Peyer's patch (tissue), 4 donors: ENCODE results near the gene SMAD6. TPM values are rescaled to one million over a fixed set of nuclear protein-coding genes. Genes with fewer than 3 reads are reported as not detected.

Experiments used
- DNase-seq, 3 donors: peaks; one replicate each; pipeline ENCODE4 v3.0.0-alpha.2; 2017 to 2019
- H3K27ac ChIP-seq, 4 donors: fragments of 200-600 bp; sonication (generic); one replicate each; pipeline ENCODE4 v1.5.1; 2016 to 2019
- H3K27me3 ChIP-seq, 2 donors: fragments of 200-600 bp; sonication (generic); one replicate each; pipeline ENCODE4 v1.5.1; 2019
- H3K36me3 ChIP-seq, 3 donors: fragments of 200-600 bp; sonication (generic); one replicate each; pipeline ENCODE4 v1.5.1; 2016 to 2019
- H3K4me1 ChIP-seq, 4 donors: fragments of 200-600 bp; sonication (generic); one replicate each; pipeline ENCODE4 v1.5.1; 2016 to 2019
- H3K4me3 ChIP-seq, 4 donors: fragments of 200-600 bp; sonication (generic); 1 replicate in 3 of 4; 2 replicates in 1 of 4; pipeline ENCODE4 v1.5.1; 2016 to 2019; ENCODE audit warnings: mild to moderate bottlenecking in 1 of 4
- H3K9me3 ChIP-seq, 4 donors: fragments of 200-600 bp; sonication (generic); one replicate each; pipeline ENCODE4 v1.5.1; 2016 to 2019; ENCODE audit warnings: mild to moderate bottlenecking in 1 of 4
- CTCF ChIP-seq, 6 experiments: fragments of 450-650 bp in 4 of 6; fragments of 200-600 bp in 2 of 6; sonication (generic) in 1 of 6; IDR thresholded peaks; one replicate each; pipeline ENCODE4 v1.5.1; 2017 to 2019; ENCODE audit warnings: antibody characterized with exemption in 6 of 6, mild to moderate bottlenecking in 3 of 6, moderate library complexity in 1 of 6
- POLR2A ChIP-seq, 2 donors: fragments of 450-650 bp; IDR thresholded peaks; one replicate each; pipeline ENCODE4 v1.5.1; 2017; ENCODE audit warnings: antibody characterized with exemption in 2 of 2, mild to moderate bottlenecking in 2 of 2, moderate library complexity in 2 of 2
- total RNA-seq, 4 donors: library from RNA; depleted of rRNA; stranded (reverse); fragments of >200 nt; gene quantifications; one replicate each; pipeline ENCODE4 v1.1.0, GENCODE V29; 2016

Gene SMAD6
- total RNA-seq, 4 donors from 2014 or later: 11.0 to 34.9 (median 25.5) TPM

- Histone ChIP-seq H3K9me3 (no peaks in the 10 kb centered on the region), H3K36me3 (no peaks in the 10 kb centered on the region), H3K27ac (no peak overlapping the region), H3K4me3 (no peak overlapping the region), H3K4me1 (peaks cover 0 to 8% (median 0%) of the 10 kb centered on the region in 4 donors), H3K27me3 (no peaks in the 10 kb centered on the region)
- DNase-seq: no peak
- TF ChIP-seq POLR2A (IDR thresholded peaks at IDR 0.05): no peak
- no peak for TF ChIP-seq CTCF (IDR thresholded peaks at IDR 0.05)
Measured at GRCh38 chr15:66658855-66659254, 43.2 kb upstream of the SMAD6 start.

GRCh38 chr15:66659384-66659783 lies 42.7 kb upstream of the SMAD6 start:
- H3K27ac ChIP-seq: no peak overlapping the region
- no peak overlapping the region for H3K4me3 ChIP-seq
- H3K27me3 ChIP-seq: no peaks in the 10 kb centered on the region
- no peak for DNase-seq
- TF ChIP-seq CTCF (IDR thresholded peaks at IDR 0.05): no peak
- no peak for TF ChIP-seq POLR2A (IDR thresholded peaks at IDR 0.05)
- H3K36me3 ChIP-seq: no peaks in the 10 kb centered on the region
- no peaks in the 10 kb centered on the region for H3K9me3 ChIP-seq
- H3K4me1 ChIP-seq: peaks cover 0 to 8% (median 0%) of the 10 kb centered on the region in 4 donors

- Histone ChIP-seq H3K27ac (peak overlapping the region in 2 of 4 donors; percentile 6 to 46), H3K9me3 (no peaks in the 10 kb centered on the region), H3K36me3 (no peaks in the 10 kb centered on the region), H3K4me3 (no peak overlapping the region), H3K27me3 (no peaks in the 10 kb centered on the region), H3K4me1 (no peaks in the 10 kb centered on the region)
- DNase-seq: no peak
- TF ChIP-seq CTCF (IDR thresholded peaks at IDR 0.05) (no peak), POLR2A (IDR thresholded peaks at IDR 0.05) (no peak)
Measured at GRCh38 chr15:66661432-66662096, 40.5 kb upstream of the SMAD6 start.

- Histone ChIP-seq H3K4me3 (no peak overlapping the region), H3K36me3 (no peaks in the 10 kb centered on the region), H3K9me3 (no peaks in the 10 kb centered on the region), H3K27me3 (no peaks in the 10 kb centered on the region), H3K4me1 (no peaks in the 10 kb centered on the region), H3K27ac (no peak overlapping the region)
- no peak for TF ChIP-seq CTCF (IDR thresholded peaks at IDR 0.05)
- TF ChIP-seq POLR2A (IDR thresholded peaks at IDR 0.05): no peak
- no peak for DNase-seq
Measured at GRCh38 chr15:66662522-66662921, 39.5 kb upstream of the SMAD6 start.

- no peaks in the 10 kb centered on the region for H3K4me1 ChIP-seq
- no peak overlapping the region for H3K4me3 ChIP-seq
- DNase-seq: no peak
- H3K27ac ChIP-seq: no peak overlapping the region
- H3K36me3 ChIP-seq: no peaks in the 10 kb centered on the region
- no peaks in the 10 kb centered on the region for H3K27me3 ChIP-seq
- H3K9me3 ChIP-seq: no peaks in the 10 kb centered on the region
- TF ChIP-seq POLR2A (IDR thresholded peaks at IDR 0.05): no peak
- TF ChIP-seq CTCF (IDR thresholded peaks at IDR 0.05): no peak
Measured at GRCh38 chr15:66663664-66664063, 38.4 kb upstream of the SMAD6 start.
